WTC11 (cell line): Measurements from ENCODE around the gene FREY1. TPM values are rescaled to one million over a fixed set of nuclear protein-coding genes. Genes with fewer than 3 reads are reported as not detected.

ENCODE experiments used
- ATAC-seq: fragments of 200-7000 bp; cut with Tn5 transposase; 2 replicates; pipeline ENCODE4 v1.10.0; 2021; ENCODE audit warnings: mild to moderate bottlenecking, moderate library complexity
- CTCF ChIA-PET: fragments of 300-600 bp; sonication (Branson Sonifier 250); formaldehyde crosslinking; loops from one replicate; lab custom pipeline; 2021; ENCODE audit warnings: antibody characterized with exemption; lab: Charles Lee
- POLR2A ChIA-PET: fragments of 350-600 bp; sonication (Branson Sonifier 250); formaldehyde crosslinking; loops from one replicate; lab custom pipeline; 2021; ENCODE audit warnings: antibody characterized with exemption; lab: Charles Lee
- DNase-seq: peaks from one replicate; pipeline ENCODE4 v3.0.0; 2021; ENCODE audit warnings: low spot score
- H3K27ac Mint-ChIP-seq: 2 replicates; pipeline ENCODE4 v1.8.0; 2021; ENCODE audit warnings: mixed read lengths
- H3K27me3 Mint-ChIP-seq: 2 replicates; pipeline ENCODE4 v1.8.0; 2021; ENCODE audit warnings: low read depth, mild to moderate bottlenecking, moderate library complexity, mixed read lengths
- H3K36me3 Mint-ChIP-seq: 2 replicates; pipeline ENCODE4 v1.8.0; 2021; ENCODE audit warnings: mixed read lengths
- H3K4me1 Mint-ChIP-seq: 2 replicates; pipeline ENCODE4 v1.8.0; 2022; ENCODE audit warnings: mixed read lengths
- H3K4me3 Mint-ChIP-seq: 2 replicates; pipeline ENCODE4 v1.8.0; 2021; ENCODE audit warnings: mild to moderate bottlenecking, moderate library complexity, mixed read lengths
- H3K9me3 Mint-ChIP-seq: 2 replicates; pipeline ENCODE4 v1.8.0; 2021; ENCODE audit warnings: mixed read lengths
- ATF1 ChIP-seq: sonication (generic); formaldehyde crosslinking; IDR thresholded peaks from 2 replicates; pipeline ENCODE4 v1.8.1; 2023; ENCODE audit warnings: mild to moderate bottlenecking, moderate library complexity, missing genetic modification reagents
- E2F1 ChIP-seq: sonication (generic); formaldehyde crosslinking; IDR thresholded peaks from 2 replicates; pipeline ENCODE4 v1.8.0; 2022; ENCODE audit warnings: mild to moderate bottlenecking, missing genetic modification reagents
- E2F4 ChIP-seq: sonication (generic); formaldehyde crosslinking; IDR thresholded peaks from 2 replicates; pipeline ENCODE4 v1.8.1; 2022; ENCODE audit warnings: low read depth, mild to moderate bottlenecking, moderate library complexity, missing genetic modification reagents, borderline replicate concordance
- KAT7 ChIP-seq: sonication (generic); formaldehyde crosslinking; IDR thresholded peaks from 2 replicates; pipeline ENCODE4 v1.8.1; 2023; ENCODE audit warnings: missing genetic modification reagents, mild to moderate bottlenecking, borderline replicate concordance
- MYBL2 ChIP-seq: sonication (generic); formaldehyde crosslinking; IDR thresholded peaks from 2 replicates; pipeline ENCODE4 v1.8.1; 2023; ENCODE audit warnings: mild to moderate bottlenecking, moderate library complexity, missing genetic modification reagents
- SMAD3 ChIP-seq: sonication (generic); formaldehyde crosslinking; IDR thresholded peaks from 2 replicates; pipeline ENCODE4 v1.8.0; 2022; ENCODE audit warnings: missing genetic modification reagents, mild to moderate bottlenecking, borderline replicate concordance
- SOX15 ChIP-seq: fragments of 250-450 bp; sonication (Bioruptor Pico); IDR thresholded peaks from 2 replicates; pipeline ENCODE4 v1.9.0; 2021; ENCODE audit warnings: mild to moderate bottlenecking
- TCF7 ChIP-seq: sonication (generic); formaldehyde crosslinking; IDR thresholded peaks from 2 replicates; pipeline ENCODE4 v1.8.0; 2022; ENCODE audit warnings: mild to moderate bottlenecking, low read depth, missing genetic modification reagents, moderate library complexity
- TEAD4 ChIP-seq: sonication (generic); formaldehyde crosslinking; IDR thresholded peaks from 2 replicates; pipeline ENCODE4 v1.8.0; 2022; ENCODE audit warnings: mild to moderate bottlenecking, missing genetic modification reagents
- ZBTB21 ChIP-seq: sonication (generic); formaldehyde crosslinking; IDR thresholded peaks from 2 replicates; pipeline ENCODE4 v1.8.1; 2023; ENCODE audit warnings: mild to moderate bottlenecking, missing genetic modification reagents, borderline replicate concordance
- ZNF317 ChIP-seq: sonication (generic); formaldehyde crosslinking; IDR thresholded peaks from 2 replicates; pipeline ENCODE4 v1.8.1; 2023; ENCODE audit warnings: low read depth, mild to moderate bottlenecking, moderate library complexity, missing genetic modification reagents, borderline replicate concordance
- ZNF396 ChIP-seq: fragments of 250-450 bp; sonication (Bioruptor Pico); IDR thresholded peaks from 2 replicates; pipeline ENCODE4 v1.8.0; 2021; ENCODE audit warnings: mild to moderate bottlenecking, moderate library complexity, borderline replicate concordance
- ZSCAN18 ChIP-seq: fragments of 250-450 bp; sonication (Bioruptor Pico); IDR thresholded peaks from 2 replicates; pipeline ENCODE4 v2.1.2; 2022; ENCODE audit warnings: mild to moderate bottlenecking, moderate library complexity
- total RNA-seq: library from RNA; stranded (reverse); gene quantifications from 3 replicates; pipeline ENCODE4 v1.2.3, GENCODE V29; 2021
- TF ChIP-seq, protein P1 (sequence below): sonication (generic); formaldehyde crosslinking; IDR thresholded peaks from 2 replicates; pipeline ENCODE4 v1.8.0; 2022; ENCODE audit warnings: mild to moderate bottlenecking, missing genetic modification reagents
- TF ChIP-seq, protein P2 (sequence below): sonication (generic); formaldehyde crosslinking; IDR thresholded peaks from 2 replicates; pipeline ENCODE4 v1.8.0; 2023; ENCODE audit warnings: mild to moderate bottlenecking, missing genetic modification reagents
- TF ChIP-seq, protein P3 (sequence below): sonication (generic); formaldehyde crosslinking; IDR thresholded peaks from 2 replicates; pipeline ENCODE4 v1.8.1; 2023; ENCODE audit warnings: mild to moderate bottlenecking, missing genetic modification reagents
- TF ChIP-seq, protein P4 (sequence below): fragments of 200-600 bp; IDR thresholded peaks from 2 replicates; pipeline ENCODE4 v1.8.0; 2022; ENCODE audit warnings: antibody characterized with exemption
- TF ChIP-seq, protein P5 (sequence below): sonication (generic); formaldehyde crosslinking; IDR thresholded peaks from 2 replicates; pipeline ENCODE4 v1.8.1; 2023; ENCODE audit warnings: mild to moderate bottlenecking, missing genetic modification reagents, borderline replicate concordance

Gene FREY1
- total RNA-seq, 1 experiment from 2014 or later = 2.1 TPM

DNA sequence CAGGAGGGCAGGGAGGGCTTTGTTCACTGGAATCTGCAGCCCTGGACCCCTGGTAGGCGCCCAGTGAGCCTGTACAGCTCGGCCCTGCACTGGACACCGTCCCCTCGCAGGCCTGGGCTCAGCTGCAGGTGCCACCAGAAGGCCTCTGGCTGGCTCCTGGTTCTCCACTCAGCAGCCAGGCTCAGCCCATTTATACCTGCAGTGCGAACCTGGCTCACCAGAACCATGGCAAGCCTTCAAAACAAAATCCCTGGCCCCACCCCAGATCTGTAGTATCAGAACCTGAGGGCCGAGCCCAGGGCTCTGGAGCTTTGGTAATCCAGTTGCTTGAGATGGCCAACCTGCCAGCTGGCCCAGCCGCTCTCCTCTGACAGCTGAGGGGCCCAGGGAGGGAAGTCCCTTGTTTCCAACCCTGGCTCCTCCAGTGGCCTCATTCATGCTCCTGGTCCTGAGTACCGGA is 870 bp upstream of the FREY1 start:
- no peak for ATAC-seq
- ChIA-PET CTCF (interaction anchor here (1.4 to 2.0 kb wide), 2 partner anchors 27 to 35 kb away, joined by 4 to 5 read pairs; no protein-coding TSS in a partner anchor), POLR2A (interaction anchor here (0.7 to 1.0 kb wide), 2 partner anchors 15 to 42 kb away, joined by 3 to 4 read pairs; no protein-coding TSS in a partner anchor)
- TF ChIP-seq TEAD4 (CRISPR knock-in tag) (no peak), ZNF396 (CRISPR knock-in tag) (no peak), SOX15 (CRISPR knock-in tag) (no peak), ZBTB21 (CRISPR knock-in tag) (no peak), ATF1 (CRISPR knock-in tag) (no peak)
- TF ChIP-seq, protein P1, sequence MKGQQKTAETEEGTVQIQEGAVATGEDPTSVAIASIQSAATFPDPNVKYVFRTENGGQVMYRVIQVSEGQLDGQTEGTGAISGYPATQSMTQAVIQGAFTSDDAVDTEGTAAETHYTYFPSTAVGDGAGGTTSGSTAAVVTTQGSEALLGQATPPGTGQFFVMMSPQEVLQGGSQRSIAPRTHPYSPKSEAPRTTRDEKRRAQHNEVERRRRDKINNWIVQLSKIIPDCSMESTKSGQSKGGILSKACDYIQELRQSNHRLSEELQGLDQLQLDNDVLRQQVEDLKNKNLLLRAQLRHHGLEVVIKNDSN (CRISPR knock-in tag) = no peak
- H3K27me3 Mint-ChIP-seq = no peaks in the 10 kb centered on the region
- 0 out of 2 replicates have a peak, but pooled peaks cover 3% of the 10 kb centered on the region for H3K36me3 Mint-ChIP-seq
- peak overlapping the region; percentile 85 for H3K27ac Mint-ChIP-seq
- no peaks in the 10 kb centered on the region; the same call in 1 of the 2 replicates for H3K4me1 Mint-ChIP-seq
- no peak for DNase-seq
- H3K9me3 Mint-ChIP-seq = no peaks in the 10 kb centered on the region
- H3K4me3 Mint-ChIP-seq = no peak overlapping the region

GRCh38 chr11:45906096-45906682 is 882 bp downstream of the FREY1 start:
- no peak for TF ChIP-seq TCF7
- no peak for TF ChIP-seq ZSCAN18 (CRISPR knock-in tag)
- no peak for TF ChIP-seq E2F1 (CRISPR knock-in tag)
- TF ChIP-seq, protein P2, sequence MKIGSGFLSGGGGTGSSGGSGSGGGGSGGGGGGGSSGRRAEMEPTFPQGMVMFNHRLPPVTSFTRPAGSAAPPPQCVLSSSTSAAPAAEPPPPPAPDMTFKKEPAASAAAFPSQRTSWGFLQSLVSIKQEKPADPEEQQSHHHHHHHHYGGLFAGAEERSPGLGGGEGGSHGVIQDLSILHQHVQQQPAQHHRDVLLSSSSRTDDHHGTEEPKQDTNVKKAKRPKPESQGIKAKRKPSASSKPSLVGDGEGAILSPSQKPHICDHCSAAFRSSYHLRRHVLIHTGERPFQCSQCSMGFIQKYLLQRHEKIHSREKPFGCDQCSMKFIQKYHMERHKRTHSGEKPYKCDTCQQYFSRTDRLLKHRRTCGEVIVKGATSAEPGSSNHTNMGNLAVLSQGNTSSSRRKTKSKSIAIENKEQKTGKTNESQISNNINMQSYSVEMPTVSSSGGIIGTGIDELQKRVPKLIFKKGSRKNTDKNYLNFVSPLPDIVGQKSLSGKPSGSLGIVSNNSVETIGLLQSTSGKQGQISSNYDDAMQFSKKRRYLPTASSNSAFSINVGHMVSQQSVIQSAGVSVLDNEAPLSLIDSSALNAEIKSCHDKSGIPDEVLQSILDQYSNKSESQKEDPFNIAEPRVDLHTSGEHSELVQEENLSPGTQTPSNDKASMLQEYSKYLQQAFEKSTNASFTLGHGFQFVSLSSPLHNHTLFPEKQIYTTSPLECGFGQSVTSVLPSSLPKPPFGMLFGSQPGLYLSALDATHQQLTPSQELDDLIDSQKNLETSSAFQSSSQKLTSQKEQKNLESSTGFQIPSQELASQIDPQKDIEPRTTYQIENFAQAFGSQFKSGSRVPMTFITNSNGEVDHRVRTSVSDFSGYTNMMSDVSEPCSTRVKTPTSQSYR = no peak
- TF ChIP-seq KAT7 (CRISPR knock-in tag) = no peak
- TF ChIP-seq, protein P3, sequence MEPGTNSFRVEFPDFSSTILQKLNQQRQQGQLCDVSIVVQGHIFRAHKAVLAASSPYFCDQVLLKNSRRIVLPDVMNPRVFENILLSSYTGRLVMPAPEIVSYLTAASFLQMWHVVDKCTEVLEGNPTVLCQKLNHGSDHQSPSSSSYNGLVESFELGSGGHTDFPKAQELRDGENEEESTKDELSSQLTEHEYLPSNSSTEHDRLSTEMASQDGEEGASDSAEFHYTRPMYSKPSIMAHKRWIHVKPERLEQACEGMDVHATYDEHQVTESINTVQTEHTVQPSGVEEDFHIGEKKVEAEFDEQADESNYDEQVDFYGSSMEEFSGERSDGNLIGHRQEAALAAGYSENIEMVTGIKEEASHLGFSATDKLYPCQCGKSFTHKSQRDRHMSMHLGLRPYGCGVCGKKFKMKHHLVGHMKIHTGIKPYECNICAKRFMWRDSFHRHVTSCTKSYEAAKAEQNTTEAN = no peak
- TF ChIP-seq, protein P4, sequence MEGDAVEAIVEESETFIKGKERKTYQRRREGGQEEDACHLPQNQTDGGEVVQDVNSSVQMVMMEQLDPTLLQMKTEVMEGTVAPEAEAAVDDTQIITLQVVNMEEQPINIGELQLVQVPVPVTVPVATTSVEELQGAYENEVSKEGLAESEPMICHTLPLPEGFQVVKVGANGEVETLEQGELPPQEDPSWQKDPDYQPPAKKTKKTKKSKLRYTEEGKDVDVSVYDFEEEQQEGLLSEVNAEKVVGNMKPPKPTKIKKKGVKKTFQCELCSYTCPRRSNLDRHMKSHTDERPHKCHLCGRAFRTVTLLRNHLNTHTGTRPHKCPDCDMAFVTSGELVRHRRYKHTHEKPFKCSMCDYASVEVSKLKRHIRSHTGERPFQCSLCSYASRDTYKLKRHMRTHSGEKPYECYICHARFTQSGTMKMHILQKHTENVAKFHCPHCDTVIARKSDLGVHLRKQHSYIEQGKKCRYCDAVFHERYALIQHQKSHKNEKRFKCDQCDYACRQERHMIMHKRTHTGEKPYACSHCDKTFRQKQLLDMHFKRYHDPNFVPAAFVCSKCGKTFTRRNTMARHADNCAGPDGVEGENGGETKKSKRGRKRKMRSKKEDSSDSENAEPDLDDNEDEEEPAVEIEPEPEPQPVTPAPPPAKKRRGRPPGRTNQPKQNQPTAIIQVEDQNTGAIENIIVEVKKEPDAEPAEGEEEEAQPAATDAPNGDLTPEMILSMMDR = no peak
- TF ChIP-seq ZNF317 = no peak
- no peak for TF ChIP-seq E2F4 (CRISPR knock-in tag)
- TF ChIP-seq, protein P5, sequence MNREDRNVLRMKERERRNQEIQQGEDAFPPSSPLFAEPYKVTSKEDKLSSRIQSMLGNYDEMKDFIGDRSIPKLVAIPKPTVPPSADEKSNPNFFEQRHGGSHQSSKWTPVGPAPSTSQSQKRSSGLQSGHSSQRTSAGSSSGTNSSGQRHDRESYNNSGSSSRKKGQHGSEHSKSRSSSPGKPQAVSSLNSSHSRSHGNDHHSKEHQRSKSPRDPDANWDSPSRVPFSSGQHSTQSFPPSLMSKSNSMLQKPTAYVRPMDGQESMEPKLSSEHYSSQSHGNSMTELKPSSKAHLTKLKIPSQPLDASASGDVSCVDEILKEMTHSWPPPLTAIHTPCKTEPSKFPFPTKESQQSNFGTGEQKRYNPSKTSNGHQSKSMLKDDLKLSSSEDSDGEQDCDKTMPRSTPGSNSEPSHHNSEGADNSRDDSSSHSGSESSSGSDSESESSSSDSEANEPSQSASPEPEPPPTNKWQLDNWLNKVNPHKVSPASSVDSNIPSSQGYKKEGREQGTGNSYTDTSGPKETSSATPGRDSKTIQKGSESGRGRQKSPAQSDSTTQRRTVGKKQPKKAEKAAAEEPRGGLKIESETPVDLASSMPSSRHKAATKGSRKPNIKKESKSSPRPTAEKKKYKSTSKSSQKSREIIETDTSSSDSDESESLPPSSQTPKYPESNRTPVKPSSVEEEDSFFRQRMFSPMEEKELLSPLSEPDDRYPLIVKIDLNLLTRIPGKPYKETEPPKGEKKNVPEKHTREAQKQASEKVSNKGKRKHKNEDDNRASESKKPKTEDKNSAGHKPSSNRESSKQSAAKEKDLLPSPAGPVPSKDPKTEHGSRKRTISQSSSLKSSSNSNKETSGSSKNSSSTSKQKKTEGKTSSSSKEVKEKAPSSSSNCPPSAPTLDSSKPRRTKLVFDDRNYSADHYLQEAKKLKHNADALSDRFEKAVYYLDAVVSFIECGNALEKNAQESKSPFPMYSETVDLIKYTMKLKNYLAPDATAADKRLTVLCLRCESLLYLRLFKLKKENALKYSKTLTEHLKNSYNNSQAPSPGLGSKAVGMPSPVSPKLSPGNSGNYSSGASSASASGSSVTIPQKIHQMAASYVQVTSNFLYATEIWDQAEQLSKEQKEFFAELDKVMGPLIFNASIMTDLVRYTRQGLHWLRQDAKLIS (CRISPR knock-in tag) = no peak
- TF ChIP-seq MYBL2 (CRISPR knock-in tag) = no peak
- TF ChIP-seq ZBTB21 (CRISPR knock-in tag) = no peak
- no peak for TF ChIP-seq SMAD3 (CRISPR knock-in tag)
- no peak overlapping the region for H3K4me3 Mint-ChIP-seq
- ChIA-PET POLR2A (interaction anchor here (0.7 to 1.3 kb wide), 3 partner anchors 10 to 12 kb away, joined by 3 to 4 read pairs (median 4); partner anchors contain the start of gene PEX16), CTCF (no interaction called here)
- H3K27me3 Mint-ChIP-seq = no peaks in the 10 kb centered on the region
- ATAC-seq (no peak), DNase-seq (no peak)
- no peaks in the 10 kb centered on the region for H3K9me3 Mint-ChIP-seq
- H3K4me1 Mint-ChIP-seq = no peaks in the 10 kb centered on the region; the same call in 1 of the 2 replicates
- no peak overlapping the region; the same call in 1 of the 2 replicates for H3K27ac Mint-ChIP-seq
- 0 out of 2 replicates have a peak, but pooled peaks cover 3% of the 10 kb centered on the region for H3K36me3 Mint-ChIP-seq
